Glomerular visceral epithelial cell (primary cell): ENCODE measurements around the gene RAB3A.
"Not testable (repeated sequence)": the region's sequence is repeated elsewhere in the genome, so short reads cannot be mapped to it uniquely, and the experiment has no call there.

Experiments used
- DNase-seq: peaks from one replicate; pipeline ENCODE4 v3.0.0-alpha.2; 2016; ENCODE audit errors: extremely low spot score

RAB3A gene

GRCh38 chr19:18168673-18169381 is 35.0 kb downstream of the RAB3A start:
- no peak for DNase-seq

GRCh38 chr19:18167975-18168645 is 35.7 kb downstream of the RAB3A start:
- peak; percentile 54 for DNase-seq

- no peak for DNase-seq
These were observed 36.8 kb downstream of the RAB3A start for GRCh38 chr19:18167011-18167410.

GRCh38 chr19:18165794-18166544 is 37.9 kb downstream of the RAB3A start:
- DNase-seq: no peak

GRCh38 chr19:18164072-18164471 is 39.8 kb downstream of the RAB3A start:
- no peak for DNase-seq

GRCh38 chr19:18161636-18162002 is 42.2 kb downstream of the RAB3A start:
- no peak for DNase-seq

GRCh38 chr19:18160971-18161635 is 42.7 kb downstream of the RAB3A start:
- DNase-seq: peak; percentile 76

- no peak for DNase-seq
These were observed 43.3 kb downstream of the RAB3A start for GRCh38 chr19:18160493-18160970.

- no peak for DNase-seq
These were observed 44.0 kb downstream of the RAB3A start for GRCh38 chr19:18159810-18160209.

- DNase-seq: not testable (repeated sequence)
These were observed 44.7 kb downstream of the RAB3A start for GRCh38 chr19:18159059-18159616.

- no peak for DNase-seq
These were observed 45.4 kb downstream of the RAB3A start for GRCh38 chr19:18158467-18158866.

- no peak for DNase-seq
These were observed 46.3 kb downstream of the RAB3A start for GRCh38 chr19:18157465-18158063.

- DNase-seq: peak; percentile 91
These were observed 46.9 kb downstream of the RAB3A start for GRCh38 chr19:18156841-18157464.

- no peak for DNase-seq
These were observed 47.6 kb downstream of the RAB3A start for GRCh38 chr19:18156268-18156667.

- no peak for DNase-seq
These were observed 48.5 kb downstream of the RAB3A start for GRCh38 chr19:18155095-18156087.

GRCh38 chr19:18153556-18154134 is 50.2 kb downstream of the RAB3A start:
- DNase-seq: no peak

- DNase-seq: peak; percentile 100
These were observed 50.9 kb downstream of the RAB3A start, which contains the start of gene PIK3R2 for GRCh38 chr19:18152817-18153555. Gene PIK3R2 (plus strand): TSS chr19:18153163. CDS start chr19:18155880, 2,717 bp downstream.

GRCh38 chr19:18152442-18152816 is 51.4 kb downstream of the RAB3A start:
- peak; percentile 99 for DNase-seq
